SK-N-DZ (cell line): ENCODE data around the gene COL6A3. TPM values are rescaled to one million over a fixed set of nuclear protein-coding genes. Genes with fewer than 3 reads are reported as not detected.

Experiments used
- DNase-seq: peaks from one replicate; pipeline ENCODE4 v3.0.0-alpha.2; 2015; ENCODE audit warnings: low spot score
- polyA plus RNA-seq, 2 experiments: library from polyadenylated mRNA; depleted of rRNA; stranded (reverse); fragments of >200 nt; gene quantifications; 2 replicates each; pipeline ENCODE4 v1.2.3, GENCODE V29; 2014

COL6A3 gene
- 0.96 and 1.3 TPM in 2 replicates for polyA plus RNA-seq (2014; cell fraction: cytosol; rRNA removed)
- polyA plus RNA-seq (2014; cell fraction: nucleus; rRNA removed) = 1.1 and 1.5 TPM in 2 replicates

- DNase-seq = no peak
Measured at GRCh38 chr2:237413777-237414661, at the start of gene COL6A3. TSS of gene COL6A3 (minus strand) at chr2:237414164. CDS start at chr2:237396817, 17,347 bp downstream.

GRCh38 chr2:237459741-237460174 lies 45.8 kb upstream of the COL6A3 start:
- DNase-seq = no peak

DNA sequence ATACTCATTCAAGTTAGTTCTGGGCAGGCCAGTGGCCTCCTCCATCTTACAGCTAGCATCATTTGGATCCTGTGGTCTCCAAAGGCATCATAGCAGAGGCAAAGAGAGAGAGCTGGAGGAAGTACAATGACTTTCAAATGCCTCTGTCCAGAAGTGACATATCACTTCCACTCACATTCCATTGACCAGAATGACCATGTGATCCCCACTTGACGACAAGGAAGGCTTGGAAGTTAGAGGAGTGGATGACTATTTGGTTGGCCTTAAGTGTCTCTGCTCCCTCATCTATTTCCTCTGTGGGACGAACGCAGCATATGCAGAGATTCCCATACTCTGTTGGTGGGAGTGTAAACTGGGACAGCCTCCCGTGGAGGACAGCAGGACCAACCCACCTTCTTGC lies 45.3 kb upstream of the COL6A3 start:
- DNase-seq = no peak

GRCh38 chr2:237458519-237458918 lies 44.6 kb upstream of the COL6A3 start:
- DNase-seq = no peak

GRCh38 chr2:237457388-237457941 lies 43.5 kb upstream of the COL6A3 start:
- DNase-seq = no peak

DNA sequence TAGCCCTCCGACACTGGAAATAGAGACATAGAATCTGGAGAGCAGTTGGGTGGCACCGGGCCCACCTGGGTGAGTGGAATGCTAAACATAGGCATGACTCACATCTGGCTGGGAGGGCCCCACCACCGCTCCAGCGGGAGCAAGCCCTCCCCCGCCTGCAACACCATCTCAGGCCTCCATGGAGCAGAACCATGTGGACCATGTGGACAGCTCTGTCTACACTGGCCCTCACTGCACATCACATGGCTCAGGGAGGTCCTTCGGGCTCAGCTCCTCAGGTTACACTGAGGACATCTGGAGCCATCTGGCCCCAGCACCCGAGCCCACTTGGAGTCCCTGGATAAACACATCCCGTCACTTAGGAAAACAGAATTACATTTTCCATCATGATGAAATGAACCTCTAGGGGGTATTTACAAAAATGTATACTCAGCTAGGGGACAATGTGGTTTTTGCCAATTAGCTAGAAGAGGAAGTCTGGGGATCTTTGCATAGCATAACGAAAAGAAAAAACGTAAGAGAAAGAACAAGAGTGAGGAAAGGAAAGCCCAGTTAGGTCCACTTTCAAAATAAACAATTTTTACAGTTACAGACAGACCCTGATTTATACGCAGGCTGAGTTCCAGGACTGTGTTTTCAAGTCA lies 42.4 kb upstream of the COL6A3 start:
- DNase-seq = peak; percentile 44

- no peak for DNase-seq
Measured at GRCh38 chr2:237455764-237456163, 41.8 kb upstream of the COL6A3 start.

DNA sequence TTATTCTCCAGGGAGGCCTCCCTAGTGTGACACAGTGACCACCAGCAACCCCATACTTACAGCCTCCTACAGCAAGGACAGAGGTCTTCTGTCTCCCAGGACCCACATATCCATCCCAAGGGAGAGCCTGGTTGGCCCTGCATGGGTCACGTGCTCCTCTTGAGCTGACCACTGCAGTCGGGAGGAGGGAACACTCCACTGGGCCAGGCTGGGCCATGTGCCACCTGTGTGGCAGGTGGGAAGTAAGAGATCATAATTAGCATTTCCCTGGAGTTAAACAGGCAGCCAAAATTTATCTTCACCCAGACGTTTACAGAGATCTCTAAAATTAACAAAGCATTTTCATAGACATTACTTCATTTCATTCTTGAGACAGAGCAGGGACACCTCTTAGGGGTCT lies 39.7 kb upstream of the COL6A3 start:
- DNase-seq = no peak

- no peak for DNase-seq
Measured at GRCh38 chr2:237452861-237453260, 38.9 kb upstream of the COL6A3 start.

GRCh38 chr2:237451643-237452469 lies 37.9 kb upstream of the COL6A3 start:
- peak; percentile 61 for DNase-seq

DNA sequence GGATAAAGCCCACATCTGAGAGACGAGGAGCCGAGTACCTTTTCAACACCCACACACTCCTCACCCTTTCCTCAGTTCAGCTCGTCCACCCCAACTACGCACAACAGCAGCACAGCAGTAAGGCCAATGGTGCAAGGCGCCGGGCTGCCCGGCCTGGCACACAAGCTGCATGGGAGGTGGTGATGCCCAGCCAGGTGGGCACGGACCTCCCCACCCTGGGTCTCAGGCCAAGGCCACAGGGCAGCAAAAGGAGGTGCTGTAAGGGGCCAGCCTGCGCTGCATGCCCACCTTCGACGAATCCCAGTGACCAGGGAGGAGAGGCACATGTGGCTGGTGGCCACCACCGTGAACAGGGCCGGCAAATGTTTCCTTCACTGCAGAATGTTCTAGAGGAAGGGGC lies 36.6 kb upstream of the COL6A3 start:
- no peak for DNase-seq

GRCh38 chr2:237450108-237450507 lies 36.1 kb upstream of the COL6A3 start:
- no peak for DNase-seq

- DNase-seq = no peak
Measured at GRCh38 chr2:237449193-237449881, 35.4 kb upstream of the COL6A3 start.

DNA sequence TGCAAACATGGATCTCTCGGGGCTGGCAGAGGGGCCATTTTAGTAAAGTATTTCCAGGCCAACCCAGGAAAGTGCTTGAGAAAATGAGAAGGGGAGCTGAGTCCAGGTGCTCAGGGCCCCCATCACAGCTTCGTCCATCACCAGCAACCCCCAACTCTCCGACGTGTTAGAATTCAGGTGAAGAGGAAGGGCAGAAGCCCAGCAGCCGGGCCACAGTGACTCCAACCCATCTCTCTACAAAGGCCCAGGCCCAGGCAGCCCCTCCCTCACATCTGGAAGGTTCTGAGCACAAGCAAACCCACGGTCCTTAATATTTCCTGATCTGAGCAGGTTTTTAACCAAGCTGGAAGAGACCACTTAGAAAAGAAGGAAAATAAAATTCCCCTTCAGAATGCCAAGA lies 34.7 kb upstream of the COL6A3 start:
- DNase-seq = no peak

DNA sequence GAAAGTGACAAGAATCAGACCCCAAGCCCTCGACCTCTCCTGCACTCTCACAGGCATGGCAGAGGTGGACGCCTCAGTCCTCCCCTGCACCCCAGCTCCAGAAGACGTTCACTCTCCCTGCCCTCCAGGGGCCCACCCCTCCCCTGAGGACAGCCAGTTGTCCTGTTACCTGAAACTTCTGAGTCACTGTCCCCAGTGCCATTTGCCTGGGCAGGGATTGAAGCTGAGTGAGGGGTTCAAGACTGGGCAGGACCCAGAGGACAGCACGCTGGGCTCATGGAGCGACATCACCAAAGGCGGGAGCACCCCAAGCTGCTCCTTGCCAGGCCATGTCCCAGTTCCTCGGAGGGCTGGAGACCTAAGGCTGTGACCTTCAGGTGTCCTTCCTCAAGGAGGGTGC lies 34.2 kb upstream of the COL6A3 start:
- DNase-seq = no peak

DNA sequence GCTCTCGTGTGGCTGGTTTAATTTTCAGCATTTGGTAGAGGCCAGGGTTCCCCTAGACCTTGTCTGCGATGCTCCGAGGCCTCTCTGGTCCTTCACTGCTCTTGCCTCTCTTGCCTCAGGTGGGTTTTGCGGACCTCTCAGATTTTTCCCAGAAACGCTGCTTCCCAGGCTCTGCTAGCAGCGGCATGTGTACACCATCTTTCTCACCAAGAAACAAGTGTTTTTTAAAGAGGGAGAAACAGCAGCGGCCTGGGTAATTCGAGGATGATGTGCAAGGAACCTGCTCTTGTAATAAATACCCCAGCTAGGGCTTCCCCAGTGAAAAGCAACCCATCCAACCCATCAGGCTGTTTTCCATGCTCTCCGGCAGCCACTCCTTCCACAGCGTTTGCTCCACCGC lies 33.5 kb upstream of the COL6A3 start:
- DNase-seq = no peak

DNA sequence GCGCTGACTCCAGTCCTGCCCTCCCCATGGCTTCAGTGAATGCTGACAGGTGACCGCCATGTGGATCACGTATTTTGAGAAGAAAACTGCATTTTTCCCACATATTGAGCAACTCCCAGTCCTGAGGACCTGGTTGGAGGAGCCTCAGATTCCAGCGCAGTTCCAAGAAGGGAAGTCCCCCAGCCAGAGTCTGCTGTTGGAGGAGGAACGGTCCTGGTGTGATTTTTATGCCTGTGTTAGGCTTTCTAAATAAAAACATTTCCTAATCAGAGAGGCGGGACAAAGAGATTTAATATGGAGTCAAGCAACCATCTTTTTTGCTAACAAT lies 32.3 kb upstream of the COL6A3 start:
- no peak for DNase-seq

DNA sequence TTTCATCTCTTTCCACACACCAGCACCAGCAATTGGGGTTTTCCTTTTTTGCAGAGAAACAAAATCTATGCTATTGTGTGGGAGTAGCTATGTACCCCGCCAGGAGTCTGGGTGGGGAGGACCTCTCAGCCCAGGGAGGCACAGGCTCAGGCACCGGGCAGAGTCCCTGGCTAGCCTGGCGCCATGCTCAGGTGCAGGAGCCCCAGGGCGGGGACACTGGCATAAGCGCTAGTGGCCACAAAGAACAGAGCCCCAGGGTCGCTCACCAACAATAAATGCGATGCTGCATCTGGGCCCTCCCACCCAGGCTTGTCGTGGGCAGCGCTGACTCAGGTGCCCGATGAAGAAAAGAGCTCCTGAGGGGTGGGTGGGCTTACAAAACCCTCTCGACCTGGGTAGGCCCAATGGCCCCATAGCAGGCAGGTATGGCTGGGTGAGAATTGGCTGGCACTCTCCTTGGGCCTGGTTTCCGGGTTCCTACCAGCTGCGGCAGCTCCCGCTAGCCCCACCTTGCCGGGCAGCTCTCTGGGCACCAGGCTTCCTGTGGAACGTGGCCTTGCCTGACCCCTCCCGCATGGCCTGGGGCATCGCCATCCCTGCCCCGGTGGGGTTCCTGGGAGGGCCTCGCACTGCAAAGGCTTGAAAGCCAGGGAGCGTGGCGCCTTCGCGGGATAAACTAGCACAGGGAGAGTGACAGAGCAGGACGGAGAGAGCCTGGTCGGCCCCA lies 31.8 kb upstream of the COL6A3 start:
- DNase-seq = no peak

DNA sequence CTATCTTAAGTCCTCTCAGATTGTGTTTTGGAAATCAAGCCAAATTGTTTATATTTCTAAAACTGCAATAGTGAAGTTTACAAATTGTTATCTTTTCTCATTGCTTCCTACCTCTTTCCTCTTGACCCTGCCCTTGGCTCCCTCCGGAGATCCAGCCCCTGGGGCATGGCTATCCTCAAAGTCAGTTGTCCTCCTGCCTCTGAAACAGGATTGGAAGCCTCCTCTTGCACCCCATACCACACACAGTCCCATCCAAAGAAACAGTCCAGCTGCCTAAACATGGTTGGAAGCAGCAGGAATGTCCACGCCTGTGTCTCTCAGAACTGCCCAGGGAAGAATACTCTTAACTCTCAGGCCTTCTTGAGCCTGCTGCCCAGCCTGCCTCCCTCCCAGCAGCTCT lies 30.1 kb upstream of the COL6A3 start:
- no peak for DNase-seq

DNA sequence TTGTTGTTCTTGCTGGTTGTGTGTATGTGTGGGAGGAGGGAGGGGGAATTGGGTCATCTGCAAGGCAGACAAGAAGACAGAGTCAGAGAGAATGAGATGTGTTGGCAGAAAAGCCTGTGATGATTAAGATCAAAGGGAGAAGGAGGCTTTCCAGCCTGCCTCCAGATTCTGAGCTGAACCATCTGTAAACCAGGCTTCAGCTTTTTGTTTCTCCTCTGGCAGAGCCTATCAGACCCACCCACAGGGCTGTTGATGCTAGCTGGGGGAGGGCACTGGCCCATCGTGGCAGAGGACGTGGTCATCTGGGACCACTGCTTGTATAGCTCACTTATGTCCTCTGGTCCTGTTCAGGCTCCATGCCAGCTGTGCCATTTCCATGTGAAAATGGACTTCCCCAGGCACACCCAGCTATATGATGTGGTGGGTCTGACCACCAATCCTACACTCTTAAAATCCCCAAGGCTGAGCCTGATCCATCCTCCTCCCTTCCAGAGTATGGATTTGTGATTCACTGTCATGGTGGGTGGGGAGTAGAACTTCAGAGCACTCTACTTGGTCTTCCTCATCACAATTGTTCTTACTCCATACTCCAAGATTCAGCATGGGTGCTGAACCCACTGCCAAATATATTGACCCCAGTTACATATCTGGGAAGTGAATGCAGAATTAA lies 27.8 kb upstream of the COL6A3 start:
- peak; percentile 34 for DNase-seq
